GM19238 (cell line): ENCODE measurements around the gene AP2B1.
A peak's percentile ranks its signal among the peaks of the same experiment; 100 is the strongest.
"Not testable (repeated sequence)": the region's sequence is repeated elsewhere in the genome, so short reads cannot be mapped to it uniquely, and the experiment has no call there.

Experiments
- DNase-seq: peaks from one replicate; pipeline ENCODE4 v3.0.0; 2011; ENCODE audit warnings: low spot score; ENCODE audit not compliant: insufficient read length

The AP2B1 gene

DNA sequence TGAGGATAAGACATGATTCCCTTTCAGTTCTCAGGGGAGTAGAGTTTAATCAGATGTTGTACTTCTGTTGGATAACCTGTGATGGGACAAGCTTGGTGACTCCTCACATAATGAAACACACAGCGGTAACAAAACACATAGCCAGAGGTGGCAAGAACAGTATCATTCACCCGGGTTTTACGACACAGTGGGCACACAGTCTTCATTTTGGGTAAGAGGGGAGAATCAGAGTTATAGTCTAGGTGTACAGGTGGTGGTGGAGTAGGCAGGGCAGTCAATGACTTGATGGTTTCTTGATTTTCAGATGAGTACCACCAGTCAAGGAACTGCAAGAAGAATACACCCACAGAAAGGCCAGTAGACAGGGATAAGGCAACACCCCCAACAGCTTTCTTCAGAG is 11.4 kb upstream of the AP2B1 start:
- no peak for DNase-seq

DNA sequence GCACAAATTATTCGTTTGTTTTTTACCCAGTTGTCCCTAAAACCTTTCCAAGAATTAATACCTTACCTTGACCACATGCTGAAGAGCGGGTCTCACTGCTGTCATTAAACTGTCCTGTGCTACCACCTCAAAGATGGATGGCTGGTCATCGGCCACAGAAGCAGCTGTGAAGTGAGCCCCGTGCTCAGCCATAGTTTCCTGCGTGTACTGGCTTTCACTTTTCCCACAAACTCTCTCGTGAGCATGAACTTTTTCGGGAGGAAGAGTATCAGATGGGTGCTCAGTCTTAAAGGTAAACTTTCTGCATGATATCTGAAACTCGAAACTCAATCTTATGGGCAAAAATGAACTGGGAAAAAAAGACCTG is 9.3 kb upstream of the AP2B1 start:
- no peak for DNase-seq

DNA sequence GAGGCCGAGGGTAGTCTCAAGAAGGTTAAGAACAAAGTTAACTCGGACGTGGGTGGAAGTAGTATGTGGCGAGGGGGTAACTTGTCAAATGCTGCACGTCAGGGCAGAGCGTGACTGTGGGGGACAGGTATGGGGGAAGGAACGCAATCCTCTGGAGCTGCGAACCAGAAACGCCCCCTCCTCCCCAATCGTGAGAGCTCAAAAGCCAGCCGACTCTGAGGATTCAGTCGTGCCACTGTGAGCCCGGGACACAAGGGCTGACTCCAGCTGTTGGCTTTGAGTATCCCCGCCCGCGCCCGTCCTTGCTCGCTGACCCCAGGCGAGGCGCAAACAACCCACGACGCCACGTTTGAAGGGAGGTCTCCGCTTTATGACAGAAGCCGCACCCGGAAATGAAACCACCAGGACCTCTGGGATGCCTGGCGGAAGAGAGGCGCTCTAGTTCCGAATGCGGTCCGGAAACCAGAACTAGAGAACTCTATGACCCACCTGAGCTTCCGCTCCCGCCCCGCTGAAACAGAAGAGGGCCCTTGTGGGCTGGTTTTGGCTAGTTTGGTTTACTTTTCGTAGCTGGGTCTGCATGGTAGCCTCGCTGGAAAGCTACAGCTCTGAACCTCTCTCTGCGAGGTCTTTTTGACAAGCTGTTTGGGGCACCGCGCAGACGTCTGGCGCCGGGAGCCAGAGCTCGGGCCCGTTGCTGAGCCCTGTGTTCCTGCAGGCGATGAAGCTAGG is 8.8 kb upstream of the AP2B1 start, which contains the start of gene PEX12:
PEX12 (minus strand) TSS at position 375 of the 732 bp plus-strand sequence. CDS start 550 bp downstream, outside the sequence.
- DNase-seq = peak; percentile 74

DNA sequence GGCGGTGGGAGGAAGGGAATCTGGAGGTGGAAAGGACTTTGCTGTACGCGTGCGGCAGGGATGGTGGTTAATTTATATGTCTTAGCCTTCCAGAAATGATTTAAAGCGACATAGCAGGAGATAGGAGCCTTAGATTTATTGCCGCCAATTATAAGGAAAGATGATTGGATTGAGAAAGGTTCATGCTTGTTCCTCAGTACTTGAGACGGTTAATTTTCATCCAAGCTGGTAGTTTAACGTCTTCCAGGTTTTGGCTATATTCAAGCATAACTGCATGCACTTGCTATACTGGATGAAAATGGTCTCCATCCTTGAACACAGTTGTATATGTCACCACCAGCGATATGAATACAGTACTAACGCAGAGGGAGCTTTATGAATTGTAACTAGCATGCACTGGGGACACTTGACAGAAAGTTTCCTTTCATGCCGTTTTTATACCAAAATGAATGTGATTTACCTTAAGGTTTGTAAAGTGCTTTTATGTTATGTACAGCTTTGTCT is 8.1 kb upstream of the AP2B1 start:
- no peak for DNase-seq

DNA sequence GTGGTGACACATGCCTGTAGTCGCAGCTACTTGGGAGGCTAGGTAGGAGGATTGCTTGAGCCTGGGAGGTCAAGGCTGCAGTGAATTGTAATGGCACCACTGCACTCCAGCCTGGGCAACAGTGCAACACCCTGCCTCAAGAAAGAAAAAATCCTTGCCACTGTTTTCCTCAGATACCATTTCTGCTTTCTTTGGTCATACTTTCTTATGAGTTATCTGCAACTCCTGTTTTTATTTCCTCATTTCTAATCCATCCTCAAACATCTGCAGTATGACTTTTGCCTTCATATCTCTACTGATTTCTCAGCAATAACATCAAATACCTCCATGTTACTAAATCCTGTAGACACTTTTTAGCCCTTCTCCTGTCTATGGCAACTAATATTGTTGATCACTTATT is 3.1 kb upstream of the AP2B1 start:
- no peak for DNase-seq

DNA sequence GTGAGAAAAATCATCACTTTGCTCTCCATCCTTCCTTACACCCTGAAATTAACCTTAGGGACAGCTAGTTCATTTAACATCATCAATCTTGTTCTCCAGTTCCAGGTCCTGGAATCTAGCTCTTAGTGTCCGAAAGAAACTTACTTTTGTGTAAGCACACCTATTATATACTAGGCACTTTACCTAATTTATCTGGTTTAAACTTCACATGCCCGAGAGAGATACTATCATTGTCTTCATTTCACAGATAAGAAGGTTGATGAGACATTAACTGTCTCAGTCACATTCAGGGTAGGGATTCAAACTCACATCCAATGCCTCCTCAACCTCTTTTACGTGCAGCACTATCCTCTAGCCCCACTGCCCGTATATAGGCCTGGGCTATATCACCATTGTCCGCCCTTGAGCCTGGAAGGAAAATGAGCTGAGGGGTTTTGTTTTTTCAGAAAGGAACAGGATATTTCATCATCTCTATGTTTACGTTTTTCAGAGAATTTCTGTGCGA is 501 bp upstream of the AP2B1 start:
- DNase-seq = no peak

DNA sequence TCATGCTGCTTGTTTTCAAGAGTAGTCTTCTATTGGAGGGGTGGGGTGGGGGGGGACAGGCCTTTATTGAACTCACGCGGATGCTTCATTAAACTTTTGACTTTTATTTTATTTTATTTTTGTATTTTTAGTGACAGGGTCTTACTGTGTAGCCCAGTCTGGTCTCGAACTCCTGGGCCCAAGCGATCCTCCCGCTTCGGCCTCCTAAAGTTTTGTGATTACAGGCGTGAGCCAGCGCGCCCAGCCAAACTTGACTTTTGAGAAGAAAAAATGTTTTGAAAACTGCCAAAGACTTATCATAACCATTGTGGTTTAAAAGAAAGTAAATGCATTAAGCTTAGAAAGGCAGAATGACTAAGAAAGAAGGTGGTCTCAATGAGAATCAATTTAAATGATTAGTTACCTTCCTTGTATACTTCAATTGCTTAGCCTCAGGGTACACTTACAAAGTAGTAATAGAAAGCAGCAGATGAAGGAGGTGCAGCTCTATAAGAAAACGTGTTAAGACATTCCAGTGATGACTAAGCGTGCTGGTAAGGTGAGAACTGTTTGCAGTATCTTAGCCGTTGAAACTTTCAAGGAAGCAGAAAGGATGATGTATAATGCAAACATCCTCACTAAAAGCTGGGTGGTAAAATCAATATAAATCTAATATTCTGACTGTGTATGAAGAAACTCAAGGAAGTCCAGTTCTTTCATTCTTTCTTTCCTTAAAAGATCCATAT is 1.2 kb downstream of the AP2B1 start:
- DNase-seq = no peak

DNA sequence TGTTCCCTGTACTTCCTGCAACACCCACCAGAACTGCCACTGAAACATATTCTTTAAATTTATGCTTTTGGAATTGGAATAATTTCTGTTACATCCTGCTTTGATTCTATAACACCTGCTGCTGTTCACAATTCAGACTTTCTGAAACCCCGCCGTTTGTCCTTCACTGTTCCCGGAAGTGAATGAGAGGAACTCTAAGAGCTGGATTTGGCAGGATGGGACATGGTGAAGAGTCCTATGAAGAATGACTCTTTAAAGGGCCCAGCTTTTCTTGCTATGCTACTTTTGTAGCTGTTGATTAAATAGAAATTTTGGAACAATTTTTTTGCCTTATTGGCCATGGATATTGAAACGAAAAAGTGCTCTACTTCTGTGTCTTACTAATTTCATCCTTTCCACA is 8.9 kb downstream of the AP2B1 start:
- DNase-seq = no peak

DNA sequence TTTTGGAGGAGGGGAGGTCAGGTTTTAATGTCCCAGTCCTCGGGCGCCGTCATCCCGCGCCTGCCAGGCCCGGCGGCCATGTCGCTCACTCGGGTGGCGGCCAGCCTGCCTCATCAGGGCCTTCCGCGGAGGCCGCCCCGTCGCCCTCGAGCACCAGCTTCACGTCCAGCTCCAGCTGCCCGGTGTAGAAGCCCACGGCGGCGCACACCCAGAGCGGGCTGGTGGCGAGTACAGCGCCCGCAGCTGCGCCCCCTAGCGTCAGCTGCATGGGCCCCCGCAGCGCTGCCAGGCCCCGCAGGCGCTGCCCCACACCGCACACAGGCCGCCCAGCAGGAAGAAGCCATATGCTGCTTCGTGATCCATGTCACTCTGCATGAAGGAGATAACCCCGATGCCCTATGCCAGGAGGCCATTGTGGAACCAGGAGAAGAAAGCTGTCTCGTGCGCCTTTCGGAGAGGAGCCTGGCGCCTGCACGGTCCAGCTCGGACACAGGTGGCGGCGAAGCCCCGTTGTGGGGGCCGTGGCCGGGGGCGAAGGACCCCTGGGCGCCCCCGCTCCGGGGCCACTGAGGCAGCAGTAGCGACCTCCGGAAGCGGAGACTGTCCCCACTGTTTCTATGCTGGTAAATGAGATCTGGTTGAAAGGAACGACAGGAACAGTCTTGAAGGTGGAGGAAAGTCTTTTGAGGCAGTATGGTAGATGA is 9.6 kb downstream of the AP2B1 start:
- no peak for DNase-seq

DNA sequence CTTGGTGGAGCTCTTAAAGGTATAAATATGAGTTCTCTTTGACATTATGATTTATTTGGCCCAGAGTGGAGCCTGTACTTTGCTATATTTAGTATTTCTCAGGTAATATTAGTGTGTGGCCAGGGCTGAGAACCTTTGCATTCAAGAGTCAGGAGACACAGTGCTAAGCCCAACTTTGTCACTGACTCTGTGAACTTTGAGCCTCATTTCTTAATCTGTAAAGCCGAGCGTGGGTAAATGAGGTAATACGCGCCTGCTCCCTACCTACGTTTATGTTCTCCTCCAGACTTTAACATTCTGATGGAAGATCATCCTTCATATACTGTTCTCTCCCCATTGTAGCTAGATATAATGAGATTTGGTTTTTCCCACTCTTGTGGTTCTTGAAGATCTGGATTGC is 10.5 kb downstream of the AP2B1 start:
- no peak for DNase-seq

DNA sequence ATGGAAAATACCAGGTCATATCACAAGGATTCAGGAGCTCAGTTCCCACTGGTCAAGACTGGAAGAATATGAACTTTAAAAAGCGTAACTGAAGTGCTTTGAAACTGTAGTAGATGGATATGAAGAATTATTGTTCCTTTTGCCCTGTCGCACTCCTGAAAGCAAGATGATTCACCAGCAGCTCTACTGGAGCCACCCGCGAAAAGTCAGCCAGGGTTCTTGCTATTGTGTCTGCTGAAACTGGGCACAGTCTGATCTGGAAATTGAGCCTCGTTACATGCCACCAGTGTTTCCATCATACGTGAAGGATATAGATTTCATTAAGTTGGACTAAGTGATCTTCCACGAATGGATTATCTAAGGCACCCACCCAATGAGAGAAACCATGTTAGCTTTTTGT is 16.6 kb downstream of the AP2B1 start:
- no peak for DNase-seq

DNA sequence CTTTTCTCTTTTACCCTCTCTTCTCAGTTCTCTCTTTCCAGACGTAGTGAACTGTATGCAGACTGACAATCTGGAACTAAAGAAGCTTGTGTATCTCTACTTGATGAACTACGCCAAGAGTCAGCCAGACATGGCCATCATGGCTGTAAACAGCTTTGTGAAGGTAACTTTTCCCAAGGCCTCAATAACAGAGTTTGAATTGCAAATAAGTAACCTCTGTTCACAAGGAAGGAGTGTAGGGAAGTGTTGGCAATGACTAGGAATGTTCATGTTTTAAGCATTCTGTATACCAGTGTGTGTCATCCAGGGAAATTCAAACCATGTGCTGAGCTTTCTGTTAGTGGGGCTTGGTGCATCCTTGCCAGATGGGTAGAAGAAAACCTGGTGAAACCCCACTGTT is 18.6 kb downstream of the AP2B1 start:
- DNase-seq = no peak

DNA sequence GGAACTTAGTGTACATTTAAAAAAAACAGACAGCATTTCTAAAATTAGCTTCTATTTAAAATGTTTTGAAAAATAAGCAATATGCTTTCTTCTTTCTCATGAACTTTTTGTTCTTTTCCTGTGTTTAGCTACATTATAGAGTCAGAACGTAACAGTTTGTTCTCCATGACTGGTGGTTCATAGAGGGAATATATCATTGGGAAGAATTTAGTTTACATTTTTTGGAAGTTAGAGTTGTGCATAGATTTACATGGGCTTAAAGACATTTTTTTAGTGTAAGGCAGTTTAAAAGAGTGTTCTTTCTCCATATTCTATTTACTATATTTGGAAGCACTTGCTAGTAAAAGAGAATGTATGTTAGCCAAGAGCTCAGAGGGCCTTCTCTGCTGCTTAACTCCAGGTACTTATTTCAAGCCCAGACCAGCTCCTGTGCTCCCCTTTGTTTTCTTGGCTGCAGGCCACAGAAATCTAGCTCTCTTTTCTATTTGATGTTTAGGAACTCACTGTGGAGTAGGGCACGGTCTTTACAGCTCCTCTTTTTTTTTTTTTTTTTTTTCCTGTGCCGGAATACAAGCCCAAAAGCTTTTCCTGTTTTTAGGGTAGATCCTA is 20.2 kb downstream of the AP2B1 start:
- DNase-seq = no peak

DNA sequence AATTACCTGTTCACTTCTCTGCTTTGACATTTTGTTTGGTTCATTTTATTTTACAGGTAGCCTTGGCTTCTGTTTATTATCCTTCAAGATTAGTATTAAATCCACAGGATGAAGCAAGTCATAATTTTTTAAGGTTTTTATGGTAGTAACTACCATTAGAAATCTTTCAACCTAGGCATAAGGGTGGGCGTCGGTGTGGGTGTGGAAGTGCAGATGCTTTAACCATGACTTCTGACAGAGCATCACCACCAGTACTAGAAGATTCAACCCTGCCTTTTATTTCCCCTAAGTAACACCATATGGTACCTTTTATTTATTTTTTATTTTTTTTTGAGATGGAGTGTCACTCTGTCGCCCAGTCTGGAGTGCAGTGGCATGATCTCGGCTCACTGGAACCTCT is 22.7 kb downstream of the AP2B1 start:
- DNase-seq = no peak

DNA sequence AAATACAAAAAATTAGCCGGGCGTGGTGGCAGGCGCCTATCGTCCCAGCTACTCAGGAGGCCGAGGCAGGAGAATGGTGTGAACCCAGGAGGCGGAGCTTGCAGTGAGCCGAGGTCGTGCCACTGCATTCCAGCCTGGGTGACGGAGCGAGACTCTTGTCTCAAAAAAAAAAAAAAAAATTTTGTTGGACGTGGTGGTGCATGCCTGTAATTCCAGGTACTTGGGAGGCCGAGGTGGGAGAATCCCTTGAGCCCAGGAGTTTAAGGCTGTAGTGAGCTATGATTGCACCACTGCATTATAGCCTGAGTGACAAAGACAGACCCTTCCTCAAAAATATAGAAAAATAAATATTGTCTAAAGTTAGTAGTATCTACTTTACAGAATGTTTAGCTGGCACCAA is 23.6 kb downstream of the AP2B1 start:
- DNase-seq = not testable (repeated sequence)

DNA sequence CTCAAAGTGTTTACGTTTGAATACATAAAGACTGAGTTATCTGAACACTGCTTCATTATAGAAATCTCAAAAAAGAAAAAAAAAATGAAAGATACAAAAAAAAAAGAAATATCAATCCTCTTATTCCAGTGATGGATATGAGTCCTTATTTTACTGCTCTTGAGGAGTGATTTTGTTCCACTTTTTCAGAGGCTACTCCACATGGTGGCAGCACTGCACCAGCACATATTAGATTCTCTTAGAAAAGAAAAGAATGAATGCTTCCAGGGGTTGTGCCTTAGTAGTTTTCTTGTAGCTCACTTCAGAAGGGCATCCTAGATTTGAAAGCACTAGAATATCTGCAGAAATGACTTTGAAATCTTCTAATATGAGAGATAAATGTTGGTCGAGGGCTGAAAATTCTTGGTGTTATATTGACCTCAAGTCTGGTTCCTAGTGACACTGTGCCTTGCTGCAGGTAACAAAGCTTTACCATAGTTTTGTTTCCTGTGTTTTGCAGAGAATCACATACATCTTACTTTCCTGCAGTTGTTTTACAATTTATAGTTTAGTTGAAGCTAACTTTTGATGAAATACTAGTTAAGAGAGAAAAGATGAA is 25.9 kb downstream of the AP2B1 start:
- DNase-seq = no peak

DNA sequence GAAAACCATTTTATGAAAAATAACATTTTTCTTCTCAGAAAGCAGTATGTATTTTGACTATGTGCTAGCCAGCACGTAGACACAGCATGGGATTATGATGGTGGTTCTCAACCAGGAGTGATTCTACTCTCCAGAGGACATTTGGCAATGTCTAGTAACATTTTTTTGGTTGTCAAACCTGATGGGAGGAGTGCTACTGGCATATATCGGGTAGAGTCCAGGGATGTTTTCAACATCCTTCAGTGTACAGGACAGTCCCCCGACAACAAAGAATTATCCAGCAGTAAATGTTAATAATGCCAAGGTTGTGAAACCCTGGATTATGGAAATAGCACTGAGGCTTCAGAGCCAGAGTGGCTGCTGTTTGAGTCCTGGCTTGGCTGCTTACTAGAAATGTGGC is 27.7 kb downstream of the AP2B1 start:
- no peak for DNase-seq

DNA sequence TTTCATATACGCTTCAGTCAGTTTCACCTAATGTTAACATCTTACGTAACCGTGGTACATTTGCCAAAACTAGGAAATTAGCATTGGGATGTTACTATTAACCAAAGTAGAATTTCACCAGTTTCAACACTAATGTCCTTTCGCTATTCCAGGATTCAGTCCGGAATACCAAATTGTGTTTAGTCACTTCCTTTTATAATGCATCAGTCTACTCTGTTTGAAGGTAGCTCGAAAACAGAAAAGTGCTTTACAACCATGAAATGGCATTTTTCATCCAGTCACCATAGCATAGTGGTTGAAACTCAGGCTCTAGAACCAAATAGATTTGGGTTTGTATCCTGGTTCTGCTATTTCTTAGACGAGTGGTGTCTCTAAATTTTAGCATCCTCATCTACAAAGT is 29.4 kb downstream of the AP2B1 start:
- no peak for DNase-seq

DNA sequence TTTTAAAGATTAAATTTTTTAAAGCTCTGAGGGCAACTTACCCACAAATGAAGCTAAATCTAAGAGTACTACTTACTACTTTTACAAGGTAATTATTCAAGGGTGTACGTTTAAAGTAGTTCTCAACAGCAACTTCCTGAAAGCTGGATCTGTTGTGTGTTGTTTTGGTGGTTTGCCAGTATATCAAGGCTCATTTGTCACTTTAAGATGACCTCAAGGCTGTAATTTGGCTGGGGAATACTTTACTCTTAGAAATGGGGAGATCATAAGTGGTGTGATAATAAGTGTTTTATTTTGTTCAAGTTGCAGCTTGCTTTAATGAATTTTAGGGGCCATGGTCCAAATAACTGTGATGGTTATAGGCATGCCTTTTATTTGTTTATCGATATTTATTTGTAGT is 30.4 kb downstream of the AP2B1 start:
- DNase-seq = no peak

DNA sequence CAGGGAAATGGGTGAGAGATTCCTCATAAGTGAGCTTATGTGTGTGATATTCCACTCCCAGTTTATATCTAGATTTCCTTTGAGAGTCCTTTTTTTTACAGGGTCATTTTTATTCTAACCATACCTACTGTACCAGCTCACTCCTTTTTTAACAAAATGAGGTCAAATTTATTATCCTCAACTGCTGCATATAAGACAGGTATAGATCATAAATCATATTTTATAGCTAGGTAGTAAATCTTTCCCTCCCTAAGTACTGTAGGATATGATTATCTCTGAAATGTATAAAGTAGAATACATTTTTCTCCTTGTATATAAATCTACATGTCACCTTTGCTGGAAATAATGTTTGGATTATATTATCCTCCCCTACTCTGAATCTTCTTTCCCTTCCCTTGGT is 31.5 kb downstream of the AP2B1 start:
- DNase-seq = no peak

DNA sequence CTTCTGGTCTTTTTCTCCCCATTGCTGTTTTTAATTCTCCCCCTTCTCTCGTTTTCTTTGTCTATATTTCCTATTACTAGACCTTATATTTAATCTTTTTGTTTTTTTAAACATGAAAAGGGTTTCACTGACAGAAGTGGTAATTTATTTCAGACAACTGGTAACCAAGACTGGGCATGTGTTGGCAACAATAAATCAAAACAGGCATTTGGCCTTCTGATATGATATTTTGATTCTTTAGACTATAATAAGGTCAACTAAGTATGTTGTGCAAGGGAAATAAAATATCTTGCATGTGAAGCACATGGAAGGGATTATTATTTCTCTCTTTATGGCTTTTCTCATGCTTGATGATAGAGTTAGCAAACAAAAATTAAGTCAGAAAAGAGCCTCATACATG is 34.6 kb downstream of the AP2B1 start:
- DNase-seq = no peak
